GM12874 (cell line): ENCODE results near the gene IL20RB.

Experiments
- TF ChIP-seq, protein P1 (sequence below): IDR thresholded peaks from 2 replicates; pipeline ENCODE4 v1.5.1; 2011; ENCODE audit warnings: low read depth, mild to moderate bottlenecking, control low read depth, low read length, moderate library complexity; ENCODE audit not compliant: insufficient read depth

Gene IL20RB

DNA sequence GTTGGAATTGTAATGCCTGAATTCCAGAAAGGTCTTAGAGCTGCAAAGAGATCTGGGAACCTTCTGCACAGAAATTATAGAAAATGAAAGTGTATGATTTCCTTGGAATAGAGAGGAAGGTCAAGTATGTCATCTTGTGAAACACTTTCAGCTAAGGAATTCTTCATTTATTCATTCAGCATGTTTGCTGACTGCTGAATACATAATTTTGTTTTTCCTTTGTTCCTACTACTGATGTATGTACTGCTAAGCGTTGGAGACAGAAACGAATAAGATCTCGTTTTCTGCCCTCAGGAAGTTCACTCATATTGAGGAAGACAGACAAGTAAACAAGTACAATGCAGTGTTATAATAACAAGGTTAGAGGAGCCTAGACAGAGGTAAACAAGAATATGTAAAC lies 14.3 kb upstream of the IL20RB start:
- TF ChIP-seq, protein P1, sequence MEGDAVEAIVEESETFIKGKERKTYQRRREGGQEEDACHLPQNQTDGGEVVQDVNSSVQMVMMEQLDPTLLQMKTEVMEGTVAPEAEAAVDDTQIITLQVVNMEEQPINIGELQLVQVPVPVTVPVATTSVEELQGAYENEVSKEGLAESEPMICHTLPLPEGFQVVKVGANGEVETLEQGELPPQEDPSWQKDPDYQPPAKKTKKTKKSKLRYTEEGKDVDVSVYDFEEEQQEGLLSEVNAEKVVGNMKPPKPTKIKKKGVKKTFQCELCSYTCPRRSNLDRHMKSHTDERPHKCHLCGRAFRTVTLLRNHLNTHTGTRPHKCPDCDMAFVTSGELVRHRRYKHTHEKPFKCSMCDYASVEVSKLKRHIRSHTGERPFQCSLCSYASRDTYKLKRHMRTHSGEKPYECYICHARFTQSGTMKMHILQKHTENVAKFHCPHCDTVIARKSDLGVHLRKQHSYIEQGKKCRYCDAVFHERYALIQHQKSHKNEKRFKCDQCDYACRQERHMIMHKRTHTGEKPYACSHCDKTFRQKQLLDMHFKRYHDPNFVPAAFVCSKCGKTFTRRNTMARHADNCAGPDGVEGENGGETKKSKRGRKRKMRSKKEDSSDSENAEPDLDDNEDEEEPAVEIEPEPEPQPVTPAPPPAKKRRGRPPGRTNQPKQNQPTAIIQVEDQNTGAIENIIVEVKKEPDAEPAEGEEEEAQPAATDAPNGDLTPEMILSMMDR: no peak

DNA sequence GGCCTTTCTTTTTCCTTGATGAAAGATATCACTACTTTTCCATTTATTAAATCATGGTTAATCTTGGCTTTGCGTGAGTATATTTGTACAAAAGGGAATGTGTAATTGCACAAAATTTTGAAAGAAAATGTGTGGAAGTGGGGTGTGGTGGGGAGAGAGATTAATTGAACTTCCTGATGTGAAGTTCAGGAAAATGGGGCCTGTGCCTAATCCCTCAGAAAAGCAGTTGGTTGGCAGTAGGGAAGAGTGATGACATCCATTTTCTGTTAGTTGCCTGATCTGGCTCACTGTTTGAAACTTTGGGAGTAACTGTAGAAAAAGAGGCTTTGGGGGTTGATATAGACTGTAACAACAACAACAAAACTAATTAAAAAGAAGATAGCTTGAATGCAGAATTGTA lies 10.8 kb upstream of the IL20RB start:
- TF ChIP-seq, protein P1: no peak

DNA sequence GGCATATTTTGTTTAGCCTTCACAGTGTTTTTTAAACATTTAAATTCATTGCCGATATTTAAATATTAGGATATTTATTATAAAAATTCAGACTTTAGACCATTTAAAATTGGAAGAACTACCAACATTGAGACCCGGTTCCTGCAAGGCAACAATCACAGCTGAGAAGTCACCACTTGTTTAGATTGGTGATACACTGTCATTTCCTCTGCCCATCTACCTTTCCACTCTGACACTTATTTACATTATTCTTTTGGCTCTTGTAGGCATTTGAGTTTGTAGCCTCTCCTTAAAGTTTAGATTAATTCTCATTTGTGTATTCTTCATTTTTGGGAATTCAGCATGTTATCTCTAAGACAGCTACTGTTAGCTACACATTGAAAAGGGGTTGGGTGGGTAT lies 10.3 kb upstream of the IL20RB start:
- TF ChIP-seq, protein P1: no peak

DNA sequence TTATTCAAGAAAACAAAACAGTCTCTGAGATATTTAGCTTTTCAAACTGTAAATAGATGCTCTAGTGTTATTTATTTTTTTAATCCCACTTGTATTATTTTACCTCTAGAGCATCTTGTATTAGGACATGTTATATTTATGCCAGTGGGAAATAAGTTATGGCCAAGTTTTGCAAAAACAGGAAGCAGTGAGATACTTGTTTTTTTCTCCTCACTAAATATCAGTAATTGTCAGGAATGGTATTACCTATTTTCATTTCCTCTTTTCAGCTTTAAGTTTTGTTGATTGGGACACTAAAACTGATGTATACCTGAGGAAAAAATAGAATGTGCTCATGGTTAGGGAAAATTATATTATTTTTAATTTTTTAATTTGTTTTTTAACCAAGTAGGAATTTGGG lies 8.6 kb upstream of the IL20RB start:
- TF ChIP-seq, protein P1: no peak

DNA sequence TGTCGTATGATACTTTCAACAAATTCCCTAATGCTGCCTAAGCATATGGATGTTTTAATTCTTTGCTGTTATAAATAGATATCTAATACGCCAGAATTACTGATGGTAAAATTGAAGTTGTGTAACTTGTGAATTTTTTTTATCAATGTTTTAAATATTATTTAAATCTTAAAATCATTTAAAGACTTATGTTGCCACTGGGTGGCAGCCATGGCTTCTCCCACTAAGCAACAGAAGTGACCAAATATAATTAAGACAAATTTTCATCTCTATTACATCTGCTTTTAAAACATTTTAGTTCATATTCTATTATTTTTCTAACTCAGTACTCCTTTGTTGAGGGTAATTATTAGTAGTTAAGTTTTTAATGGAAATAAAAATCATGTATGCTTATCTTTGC lies 8.1 kb upstream of the IL20RB start:
- TF ChIP-seq, protein P1: no peak

DNA sequence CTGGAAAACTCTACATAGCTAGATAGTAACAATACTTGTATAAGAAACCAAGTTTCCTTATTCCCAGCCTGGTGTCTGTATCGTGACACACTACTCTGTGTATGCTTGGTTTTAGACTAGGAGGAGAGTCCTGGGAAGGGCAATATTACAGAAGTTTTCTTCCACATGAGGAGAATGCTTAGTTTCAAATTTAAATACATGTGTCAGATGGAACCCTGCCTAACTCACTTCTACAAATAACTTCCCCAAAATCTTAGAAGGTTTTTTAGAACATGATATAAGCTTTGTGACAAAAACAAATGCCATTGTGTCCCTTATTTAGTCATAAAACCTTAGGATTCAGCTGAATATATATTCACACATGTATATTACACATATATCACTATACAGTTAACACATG lies 7.2 kb upstream of the IL20RB start:
- TF ChIP-seq, protein P1: no peak

DNA sequence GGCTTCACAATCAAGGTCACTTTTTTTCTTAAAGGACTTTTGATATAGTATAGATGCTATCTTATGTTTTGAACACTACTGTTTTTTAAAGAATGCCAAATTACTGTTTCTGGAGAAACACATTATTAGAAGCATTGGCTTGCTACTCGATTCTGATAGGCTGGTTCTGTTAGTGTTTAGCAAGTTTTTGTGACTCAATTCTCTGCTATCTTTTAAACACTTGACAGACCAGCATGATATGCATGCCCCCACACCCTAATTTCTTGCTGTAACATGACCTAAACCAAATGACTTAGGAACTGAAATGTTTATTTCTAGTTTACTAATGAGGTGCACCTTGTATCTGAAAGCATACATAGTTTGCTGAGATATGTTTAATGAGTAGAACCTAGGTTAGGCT lies 5.5 kb upstream of the IL20RB start:
- TF ChIP-seq, protein P1: no peak

DNA sequence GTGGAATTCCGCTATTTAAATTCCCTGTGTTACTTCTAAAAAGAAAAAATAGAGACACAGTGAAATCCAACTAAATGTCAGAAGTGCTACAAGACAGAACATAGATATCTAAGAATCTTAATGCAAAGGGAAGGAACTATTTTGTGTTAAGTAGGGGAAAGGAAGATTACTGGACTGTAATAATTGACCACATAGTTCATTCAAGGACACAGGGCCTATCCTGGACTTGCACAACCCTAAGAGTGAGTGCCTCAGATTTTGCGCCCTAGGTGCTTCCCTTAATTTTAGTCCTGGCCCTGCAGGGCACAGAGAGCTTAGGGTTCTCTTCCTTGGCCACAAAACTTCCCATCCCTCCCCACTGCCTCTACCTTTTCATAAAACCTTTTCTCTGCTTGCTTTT lies 3.5 kb upstream of the IL20RB start:
- TF ChIP-seq, protein P1: no peak
